Prostate gland (tissue), 2 donors: ENCODE data around the gene ARMC7.

Source experiments
- POLR2A ChIP-seq: fragments of 450-650 bp; IDR thresholded peaks from one replicate; pipeline ENCODE4 v1.6.1; 2016; ENCODE audit warnings: antibody characterized with exemption, mild to moderate bottlenecking
- POLR2AphosphoS5 ChIP-seq: sonication (generic); formaldehyde crosslinking; IDR thresholded peaks from one replicate; pipeline ENCODE4 v1.6.1; 2017; ENCODE audit warnings: antibody characterized with exemption
- TF ChIP-seq, protein P1 (sequence below), 4 experiments: fragments of 200-600 bp in 2 of 4; fragments of 450-650 bp in 2 of 4; sonication (generic) in 2 of 4; IDR thresholded peaks; 1 replicate in 3 of 4; 2 replicates in 1 of 4; pipeline ENCODE4 v1.5.1; 2016 to 2019; ENCODE audit warnings: antibody characterized with exemption in 4 of 4, mild to moderate bottlenecking in 2 of 4, moderate library complexity in 2 of 4

DNA sequence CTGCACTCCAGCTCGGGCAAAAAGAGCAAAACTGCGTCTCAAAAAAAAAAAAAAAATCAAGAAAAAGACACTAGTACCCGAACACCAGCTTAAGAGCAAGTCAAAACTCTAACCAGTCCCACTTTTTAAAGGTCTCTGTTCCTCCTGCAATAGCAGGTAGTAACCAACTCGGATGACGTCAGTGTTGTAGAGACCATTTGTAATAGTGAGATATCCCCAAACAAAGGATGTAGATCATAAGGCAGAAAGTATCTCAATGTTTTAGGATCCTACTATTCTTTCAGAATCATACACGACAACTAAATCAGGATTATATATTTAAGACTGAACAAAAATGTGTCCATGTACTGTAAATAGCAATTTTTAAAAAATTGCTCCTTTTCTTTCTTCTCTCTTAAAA lies 42.2 kb downstream of the ARMC7 start:
- TF ChIP-seq, protein P1, sequence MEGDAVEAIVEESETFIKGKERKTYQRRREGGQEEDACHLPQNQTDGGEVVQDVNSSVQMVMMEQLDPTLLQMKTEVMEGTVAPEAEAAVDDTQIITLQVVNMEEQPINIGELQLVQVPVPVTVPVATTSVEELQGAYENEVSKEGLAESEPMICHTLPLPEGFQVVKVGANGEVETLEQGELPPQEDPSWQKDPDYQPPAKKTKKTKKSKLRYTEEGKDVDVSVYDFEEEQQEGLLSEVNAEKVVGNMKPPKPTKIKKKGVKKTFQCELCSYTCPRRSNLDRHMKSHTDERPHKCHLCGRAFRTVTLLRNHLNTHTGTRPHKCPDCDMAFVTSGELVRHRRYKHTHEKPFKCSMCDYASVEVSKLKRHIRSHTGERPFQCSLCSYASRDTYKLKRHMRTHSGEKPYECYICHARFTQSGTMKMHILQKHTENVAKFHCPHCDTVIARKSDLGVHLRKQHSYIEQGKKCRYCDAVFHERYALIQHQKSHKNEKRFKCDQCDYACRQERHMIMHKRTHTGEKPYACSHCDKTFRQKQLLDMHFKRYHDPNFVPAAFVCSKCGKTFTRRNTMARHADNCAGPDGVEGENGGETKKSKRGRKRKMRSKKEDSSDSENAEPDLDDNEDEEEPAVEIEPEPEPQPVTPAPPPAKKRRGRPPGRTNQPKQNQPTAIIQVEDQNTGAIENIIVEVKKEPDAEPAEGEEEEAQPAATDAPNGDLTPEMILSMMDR (IDR thresholded peaks at IDR 0.05), result no peak
- TF ChIP-seq POLR2A (no peak), POLR2AphosphoS5 (no peak)
